Lung (tissue), 12 donors: ENCODE results near the gene IRX2. TPM values are rescaled to one million over a fixed set of nuclear protein-coding genes. Genes with fewer than 3 reads are reported as not detected.
A peak's percentile ranks its signal among the peaks of the same experiment; 100 is the strongest.

Experiments used
- ATAC-seq: fragments of 200-7000 bp; cut with Tn5 transposase; one replicate; pipeline ENCODE4 v1.9.1; 2020; ENCODE audit warnings: moderate number of reproducible peaks; ENCODE audit not compliant: insufficient read depth, low FRiP score
- DNase-seq, 3 donors: peaks; one replicate each; pipeline ENCODE4 v3.0.0-alpha.2; 2013 to 2017
- H3K27ac ChIP-seq, 2 donors: one replicate each; pipeline ENCODE4 v1.5.1; 2013; ENCODE audit warnings: mild to moderate bottlenecking in 2 of 2, moderate library complexity in 2 of 2, control low read depth in 1 of 2, inconsistent platforms in 1 of 2, low read depth in 1 of 2, low read length in 1 of 2
- H3K27me3 ChIP-seq, 3 donors: one replicate each; pipeline ENCODE4 v1.5.1; 2013; ENCODE audit warnings: low read length in 2 of 3; ENCODE audit not compliant: control insufficient read depth in 3 of 3, insufficient read depth in 3 of 3
- H3K36me3 ChIP-seq, 4 donors: one replicate each; pipeline ENCODE4 v1.5.1; 2013; ENCODE audit warnings: low read length in 4 of 4, mild to moderate bottlenecking in 1 of 4, moderate library complexity in 1 of 4; ENCODE audit not compliant: control insufficient read depth in 4 of 4, insufficient read depth in 4 of 4
- H3K4me1 ChIP-seq, 5 donors: one replicate each; pipeline ENCODE4 v1.5.1; 2013; ENCODE audit warnings: low read length in 5 of 5, mild to moderate bottlenecking in 2 of 5, moderate library complexity in 1 of 5; ENCODE audit not compliant: control insufficient read depth in 5 of 5, insufficient read depth in 5 of 5
- H3K4me3 ChIP-seq: one replicate; pipeline ENCODE4 v1.5.1; 2013; ENCODE audit warnings: mild to moderate bottlenecking, control low read depth, moderate library complexity
- H3K9ac ChIP-seq, 2 donors: one replicate each; pipeline ENCODE4 v1.5.1; 2013; ENCODE audit warnings: low read length in 2 of 2, control low read depth in 1 of 2; ENCODE audit not compliant: insufficient read depth in 1 of 2
- H3K9me3 ChIP-seq, 4 donors: one replicate each; pipeline ENCODE4 v1.5.1; 2013; ENCODE audit warnings: low read length in 3 of 4, mild to moderate bottlenecking in 1 of 4, moderate library complexity in 1 of 4; ENCODE audit not compliant: control insufficient read depth in 4 of 4, insufficient read depth in 3 of 4
- WGBS, 2 donors: extraction: QIAGEN DNeasy Blood & Tissue Kit; methylation state at CpG; one replicate each; pipeline ENCODE4 v1.1.7; 2013; 5-methylcytosine and 5-hydroxymethylcytosine counted together
- polyA plus RNA-seq, 2 donors: library from polyadenylated mRNA; stranded (reverse); fragments of 200-250 nt; gene quantifications; one replicate each; pipeline ENCODE4 v1.2.1, GENCODE V29; 2013
- total RNA-seq, 2 donors: library from RNA; depleted of rRNA in 1 of 2; stranded (reverse); fragments of >200 nt in 1 of 2; gene quantifications; one replicate each; pipeline ENCODE4 v1.2.1, GENCODE V29; 2014 to 2021
- TF ChIP-seq, protein P1 (sequence below): IDR thresholded peaks from 2 replicates; pipeline ENCODE4 v1.5.1; 2012; ENCODE audit warnings: mild to moderate bottlenecking; ENCODE audit errors: control extremely low read depth, extremely low read depth
- donor health status: control.
- donor health status: control.
- donor health status: Bipolar disorder and iron deficiency.
- donor health status: healthy.
- donor health status: DM: yes; HTN: yes; CAD: no.

The IRX2 gene
- total and polyA plus RNA-seq, 4 donors = 11.5 to 64.5 (median 45.4) TPM

GRCh38 chr5:2752059-2752820, 763 bp upstream of the IRX2 start:
- Histone ChIP-seq H3K27ac (peak overlapping the region in 1 of 2 donors; percentile 96), H3K27me3 (peaks cover 27 to 64% (median 64%) of the 10 kb centered on the region in 3 donors), H3K9me3 (peaks cover 0 to 17% (median 0%) of the 10 kb centered on the region in 4 donors), H3K9ac (no peak overlapping the region), H3K36me3 (no peaks in the 10 kb centered on the region), H3K4me1 (peaks cover 2 to 18% (median 5%) of the 10 kb centered on the region in 5 donors), H3K4me3 (peak overlapping the region; percentile 58)
- WGBS, 2 donors = 2 to 4% methylated on average over 51 to 58 of the region's 58 CpGs
- peak; percentile 27 to 51 (median 43) for DNase-seq
- TF ChIP-seq, protein P1, sequence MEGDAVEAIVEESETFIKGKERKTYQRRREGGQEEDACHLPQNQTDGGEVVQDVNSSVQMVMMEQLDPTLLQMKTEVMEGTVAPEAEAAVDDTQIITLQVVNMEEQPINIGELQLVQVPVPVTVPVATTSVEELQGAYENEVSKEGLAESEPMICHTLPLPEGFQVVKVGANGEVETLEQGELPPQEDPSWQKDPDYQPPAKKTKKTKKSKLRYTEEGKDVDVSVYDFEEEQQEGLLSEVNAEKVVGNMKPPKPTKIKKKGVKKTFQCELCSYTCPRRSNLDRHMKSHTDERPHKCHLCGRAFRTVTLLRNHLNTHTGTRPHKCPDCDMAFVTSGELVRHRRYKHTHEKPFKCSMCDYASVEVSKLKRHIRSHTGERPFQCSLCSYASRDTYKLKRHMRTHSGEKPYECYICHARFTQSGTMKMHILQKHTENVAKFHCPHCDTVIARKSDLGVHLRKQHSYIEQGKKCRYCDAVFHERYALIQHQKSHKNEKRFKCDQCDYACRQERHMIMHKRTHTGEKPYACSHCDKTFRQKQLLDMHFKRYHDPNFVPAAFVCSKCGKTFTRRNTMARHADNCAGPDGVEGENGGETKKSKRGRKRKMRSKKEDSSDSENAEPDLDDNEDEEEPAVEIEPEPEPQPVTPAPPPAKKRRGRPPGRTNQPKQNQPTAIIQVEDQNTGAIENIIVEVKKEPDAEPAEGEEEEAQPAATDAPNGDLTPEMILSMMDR = no peak
- peak; percentile 6 for ATAC-seq

- ATAC-seq (no peak), DNase-seq (peak in 2 of 3 donors; percentile 20 to 29)
- Histone ChIP-seq H3K27ac (peak overlapping the region in 1 of 2 donors; percentile 93), H3K9ac (no peak overlapping the region), H3K36me3 (no peaks in the 10 kb centered on the region), H3K27me3 (peaks cover 23 to 65% (median 65%) of the 10 kb centered on the region in 3 donors), H3K4me3 (peak overlapping the region; percentile 45), H3K4me1 (peaks cover 0 to 13% (median 5%) of the 10 kb centered on the region in 5 donors), H3K9me3 (peaks cover 0 to 17% (median 0%) of the 10 kb centered on the region in 4 donors)
- 2 to 3% methylated on average over 61 to 110 of the region's 110 CpGs for WGBS, 2 donors
- TF ChIP-seq, protein P1 = no peak
These were observed 566 bp downstream of the IRX2 start for GRCh38 chr5:2750758-2751464.

DNA sequence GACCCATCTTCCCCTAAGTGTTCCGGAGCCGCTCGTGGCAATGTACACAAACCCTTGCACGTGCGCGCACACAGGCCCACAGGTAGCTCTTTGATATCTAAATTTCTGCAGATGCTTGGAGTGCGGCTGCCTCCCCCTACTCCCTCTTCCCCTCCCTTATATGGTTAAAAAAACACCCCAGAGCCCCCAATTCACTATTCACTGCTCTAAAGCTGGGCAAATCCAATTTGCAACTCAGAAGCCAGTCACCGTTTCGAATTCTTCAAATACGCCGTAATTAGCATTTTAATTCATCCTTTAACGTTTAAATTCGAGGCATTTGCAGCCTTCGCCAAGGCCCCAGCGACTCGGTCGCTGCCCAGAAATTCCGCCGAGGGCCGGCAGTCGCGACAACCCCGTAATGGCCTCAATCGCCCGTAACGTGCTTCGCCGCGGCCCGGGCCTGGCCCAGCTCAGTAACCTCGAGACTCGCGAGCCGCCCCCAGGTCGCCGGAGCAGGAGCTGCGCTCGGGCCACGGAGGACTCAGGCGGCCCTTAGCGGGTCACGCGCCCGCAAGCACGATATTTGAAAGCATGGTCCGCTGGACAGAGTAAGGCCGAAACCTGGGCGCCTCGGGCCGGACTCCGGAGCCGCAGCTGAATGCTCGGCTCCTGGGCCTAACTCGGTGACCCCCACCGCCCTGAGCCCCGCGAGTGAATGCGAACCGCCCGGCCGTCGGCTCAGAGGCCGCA, 1.3 kb downstream of the IRX2 start:
- peak overlapping the region in 1 of 2 donors; percentile 25 for H3K9ac ChIP-seq
- H3K4me1 ChIP-seq = peaks cover 0 to 13% (median under 1%) of the 10 kb centered on the region in 5 donors
- peak overlapping the region in 1 of 2 donors; percentile 93 for H3K27ac ChIP-seq
- no peak for ATAC-seq
- WGBS, 2 donors = 4 to 7% methylated on average over 59 to 63 of the region's 63 CpGs
- H3K4me3 ChIP-seq = peak overlapping the region; percentile 45
- peaks cover 23 to 64% (median 59%) of the 10 kb centered on the region in 3 donors for H3K27me3 ChIP-seq
- no peaks in the 10 kb centered on the region for H3K36me3 ChIP-seq
- TF ChIP-seq, protein P1 = no peak
- peak; percentile 23 to 34 (median 30) for DNase-seq
- H3K9me3 ChIP-seq = peaks cover 0 to 17% (median 0%) of the 10 kb centered on the region in 4 donors
